ENCODE results near the gene ETDC. TPM values are rescaled to one million over a fixed set of nuclear protein-coding genes. Genes with fewer than 3 reads are reported as not detected.

ETDC gene
- total RNA-seq, 1 experiment from 2014 or later: not detected

DNA sequence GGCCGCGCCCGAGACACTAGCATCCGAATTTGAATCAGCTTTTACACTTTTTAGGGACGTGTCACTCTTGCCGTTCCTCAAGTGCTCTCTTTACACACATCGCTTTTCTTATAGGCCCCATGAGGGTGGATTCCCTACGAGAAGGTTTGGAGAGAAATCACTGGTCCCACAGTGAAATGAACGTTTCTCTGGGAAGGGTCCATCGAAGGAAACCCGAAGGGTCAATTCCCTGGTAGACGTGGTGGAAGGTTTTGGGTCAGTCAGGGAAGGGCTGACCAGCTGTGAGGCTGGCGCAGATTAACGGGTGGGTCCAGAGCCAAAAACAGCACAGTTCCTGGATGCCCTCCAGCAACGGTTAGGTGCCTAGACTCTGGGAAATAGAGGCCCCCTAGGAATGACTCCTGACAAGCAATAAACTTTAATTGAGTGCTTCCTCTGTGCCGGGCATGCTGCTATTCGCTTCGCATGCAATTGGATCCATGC lies 35.9 kb downstream of the ETDC start:
- H3K27ac ChIP-seq (ENCODE audit: low read length): peak overlapping the region; percentile 96
- peak; percentile 12 for ATAC-seq
- in situ Hi-C loops (cut with HindIII; ENCODE audit: low pct_unique_long_range_greater_than_20kb, low sequenced_read_pairs): no loop called here
- H3K4me1 ChIP-seq (ENCODE audit: control insufficient read depth, insufficient read depth, low read length): peaks cover 28% of the 10 kb centered on the region
- no peak for DNase-seq (ENCODE audit: low read depth, low spot score)
- H3K27me3 ChIP-seq (ENCODE audit: control insufficient read depth, insufficient read depth, low read length): no peaks in the 10 kb centered on the region
- H3K9me3 ChIP-seq (ENCODE audit: control insufficient read depth, insufficient read depth, low read depth, low read length): no peaks in the 10 kb centered on the region
- no TSS peak for BruUV-seq (replicated peaks)
- H3K36me3 ChIP-seq (ENCODE audit: control insufficient read depth, insufficient read depth, low read length): no peaks in the 10 kb centered on the region
- peak overlapping the region; percentile 68 to 96 for H3K4me3 ChIP-seq (ENCODE audit: low read depth in 2 of 2, low read length in 2 of 2)
- ChIA-PET CTCF (no interaction called here), POLR2A (no interaction called here)
- TF ChIP-seq POLR2AphosphoS5 (IDR thresholded peaks at IDR 0.05; ENCODE audit: low read depth, low read length) (no peak), SIN3A (IDR thresholded peaks at IDR 0.05; ENCODE audit: borderline replicate concordance, insufficient read depth, low read depth, low read length) (no peak), TCF7L2 (IDR thresholded peaks at IDR 0.05; ENCODE audit: low read depth, low read length) (no peak)
- TF ChIP-seq, protein P1, sequence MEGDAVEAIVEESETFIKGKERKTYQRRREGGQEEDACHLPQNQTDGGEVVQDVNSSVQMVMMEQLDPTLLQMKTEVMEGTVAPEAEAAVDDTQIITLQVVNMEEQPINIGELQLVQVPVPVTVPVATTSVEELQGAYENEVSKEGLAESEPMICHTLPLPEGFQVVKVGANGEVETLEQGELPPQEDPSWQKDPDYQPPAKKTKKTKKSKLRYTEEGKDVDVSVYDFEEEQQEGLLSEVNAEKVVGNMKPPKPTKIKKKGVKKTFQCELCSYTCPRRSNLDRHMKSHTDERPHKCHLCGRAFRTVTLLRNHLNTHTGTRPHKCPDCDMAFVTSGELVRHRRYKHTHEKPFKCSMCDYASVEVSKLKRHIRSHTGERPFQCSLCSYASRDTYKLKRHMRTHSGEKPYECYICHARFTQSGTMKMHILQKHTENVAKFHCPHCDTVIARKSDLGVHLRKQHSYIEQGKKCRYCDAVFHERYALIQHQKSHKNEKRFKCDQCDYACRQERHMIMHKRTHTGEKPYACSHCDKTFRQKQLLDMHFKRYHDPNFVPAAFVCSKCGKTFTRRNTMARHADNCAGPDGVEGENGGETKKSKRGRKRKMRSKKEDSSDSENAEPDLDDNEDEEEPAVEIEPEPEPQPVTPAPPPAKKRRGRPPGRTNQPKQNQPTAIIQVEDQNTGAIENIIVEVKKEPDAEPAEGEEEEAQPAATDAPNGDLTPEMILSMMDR (IDR thresholded peaks at IDR 0.05): no peak
- TF ChIP-seq, protein P2, sequence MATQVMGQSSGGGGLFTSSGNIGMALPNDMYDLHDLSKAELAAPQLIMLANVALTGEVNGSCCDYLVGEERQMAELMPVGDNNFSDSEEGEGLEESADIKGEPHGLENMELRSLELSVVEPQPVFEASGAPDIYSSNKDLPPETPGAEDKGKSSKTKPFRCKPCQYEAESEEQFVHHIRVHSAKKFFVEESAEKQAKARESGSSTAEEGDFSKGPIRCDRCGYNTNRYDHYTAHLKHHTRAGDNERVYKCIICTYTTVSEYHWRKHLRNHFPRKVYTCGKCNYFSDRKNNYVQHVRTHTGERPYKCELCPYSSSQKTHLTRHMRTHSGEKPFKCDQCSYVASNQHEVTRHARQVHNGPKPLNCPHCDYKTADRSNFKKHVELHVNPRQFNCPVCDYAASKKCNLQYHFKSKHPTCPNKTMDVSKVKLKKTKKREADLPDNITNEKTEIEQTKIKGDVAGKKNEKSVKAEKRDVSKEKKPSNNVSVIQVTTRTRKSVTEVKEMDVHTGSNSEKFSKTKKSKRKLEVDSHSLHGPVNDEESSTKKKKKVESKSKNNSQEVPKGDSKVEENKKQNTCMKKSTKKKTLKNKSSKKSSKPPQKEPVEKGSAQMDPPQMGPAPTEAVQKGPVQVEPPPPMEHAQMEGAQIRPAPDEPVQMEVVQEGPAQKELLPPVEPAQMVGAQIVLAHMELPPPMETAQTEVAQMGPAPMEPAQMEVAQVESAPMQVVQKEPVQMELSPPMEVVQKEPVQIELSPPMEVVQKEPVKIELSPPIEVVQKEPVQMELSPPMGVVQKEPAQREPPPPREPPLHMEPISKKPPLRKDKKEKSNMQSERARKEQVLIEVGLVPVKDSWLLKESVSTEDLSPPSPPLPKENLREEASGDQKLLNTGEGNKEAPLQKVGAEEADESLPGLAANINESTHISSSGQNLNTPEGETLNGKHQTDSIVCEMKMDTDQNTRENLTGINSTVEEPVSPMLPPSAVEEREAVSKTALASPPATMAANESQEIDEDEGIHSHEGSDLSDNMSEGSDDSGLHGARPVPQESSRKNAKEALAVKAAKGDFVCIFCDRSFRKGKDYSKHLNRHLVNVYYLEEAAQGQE (IDR thresholded peaks at IDR 0.05; ENCODE audit: insufficient read depth in 1 of 2, low read depth in 2 of 2, low read length in 1 of 2): no peak
- intact Hi-C loops (cut with micrococcal nuclease; ENCODE audit: unreplicated experiment): no loop called here

DNA sequence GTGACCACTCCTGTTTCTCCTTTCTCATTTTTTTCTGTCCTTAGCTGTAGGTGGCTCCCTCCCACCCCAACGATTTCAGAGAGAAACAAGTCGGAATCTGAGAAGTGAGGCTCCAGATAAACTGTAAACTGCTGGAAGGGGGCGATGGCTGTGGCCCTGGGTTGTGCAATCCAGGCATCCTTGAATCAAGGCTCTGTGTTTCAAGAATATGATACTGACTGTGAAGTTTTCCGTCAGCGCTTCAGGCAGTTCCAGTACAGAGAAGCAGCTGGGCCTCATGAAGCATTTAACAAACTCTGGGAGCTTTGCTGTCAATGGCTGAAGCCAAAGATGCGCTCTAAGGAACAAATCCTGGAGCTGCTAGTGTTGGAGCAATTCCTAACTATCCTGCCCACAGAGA lies 37.7 kb downstream of the ETDC start:
- CTCF ChIA-PET: no interaction called here
- DNase-seq (ENCODE audit: low read depth, low spot score): no peak
- intact Hi-C loops (cut with micrococcal nuclease; ENCODE audit: unreplicated experiment): no loop called here
- Histone ChIP-seq H3K9me3 (ENCODE audit: control insufficient read depth, insufficient read depth, low read depth, low read length) (no peaks in the 10 kb centered on the region), H3K36me3 (ENCODE audit: control insufficient read depth, insufficient read depth, low read length) (no peaks in the 10 kb centered on the region; the same call in 1 of the 2 replicates), H3K27ac (ENCODE audit: low read length) (no peak overlapping the region), H3K4me3 (ENCODE audit: low read depth in 2 of 2, low read length in 2 of 2) (no peak overlapping the region), H3K4me1 (ENCODE audit: control insufficient read depth, insufficient read depth, low read length) (peaks cover 13% of the 10 kb centered on the region), H3K27me3 (ENCODE audit: control insufficient read depth, insufficient read depth, low read length) (no peaks in the 10 kb centered on the region)
- POLR2A ChIA-PET: no interaction called here
- BruUV-seq (replicated peaks): no TSS peak
- in situ Hi-C loops (cut with HindIII; ENCODE audit: low pct_unique_long_range_greater_than_20kb, low sequenced_read_pairs): no loop called here
- ATAC-seq: no peak
- no peak for TF ChIP-seq TCF7L2 (IDR thresholded peaks at IDR 0.05; ENCODE audit: low read depth, low read length)

DNA sequence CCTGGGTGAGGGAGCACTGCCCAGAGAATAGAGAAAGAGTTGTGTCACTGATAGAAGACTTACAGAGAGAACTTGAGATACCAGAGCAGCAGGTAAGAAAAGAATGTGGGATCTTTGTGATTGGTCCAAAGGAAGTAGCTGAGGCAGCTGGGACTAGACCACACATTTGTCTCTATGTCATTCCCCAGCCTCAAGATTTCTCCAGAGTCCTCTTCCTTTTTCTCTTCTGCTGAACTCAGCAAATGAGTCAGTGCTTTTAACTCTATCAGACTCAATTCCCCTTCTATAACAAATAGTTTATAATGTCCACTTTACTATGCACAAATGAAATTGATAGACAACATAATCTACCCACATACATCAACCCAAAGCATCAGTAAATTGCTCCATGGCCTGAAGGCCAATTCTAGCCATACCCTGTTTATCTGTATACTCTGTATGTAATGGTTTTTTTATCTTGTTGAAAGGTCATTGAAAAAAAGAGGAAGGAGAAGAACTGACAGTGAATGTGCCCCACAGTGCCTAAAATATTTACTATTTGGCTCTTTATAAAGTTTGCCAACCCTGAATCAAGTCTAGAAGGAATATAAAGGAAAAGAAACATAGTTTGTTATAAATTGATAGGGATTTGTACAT lies 38.2 kb downstream of the ETDC start:
- H3K27ac ChIP-seq (ENCODE audit: low read length): no peak overlapping the region
- DNase-seq (ENCODE audit: low read depth, low spot score) (no peak), ATAC-seq (no peak)
- H3K9me3 ChIP-seq (ENCODE audit: control insufficient read depth, insufficient read depth, low read depth, low read length): no peaks in the 10 kb centered on the region
- POLR2A ChIA-PET: no interaction called here
- BruUV-seq (replicated peaks): no TSS peak
- intact Hi-C loops (cut with micrococcal nuclease; ENCODE audit: unreplicated experiment) (no loop called here), in situ Hi-C loops (cut with HindIII; ENCODE audit: low pct_unique_long_range_greater_than_20kb, low sequenced_read_pairs) (no loop called here)
- H3K36me3 ChIP-seq (ENCODE audit: control insufficient read depth, insufficient read depth, low read length): peaks cover 2% of the 10 kb centered on the region; the same call in 1 of the 2 replicates
- TF ChIP-seq SIN3A (IDR thresholded peaks at IDR 0.05; ENCODE audit: borderline replicate concordance, insufficient read depth, low read depth, low read length) (no peak), POLR2AphosphoS5 (IDR thresholded peaks at IDR 0.05; ENCODE audit: low read depth, low read length) (no peak), TCF7L2 (IDR thresholded peaks at IDR 0.05; ENCODE audit: low read depth, low read length) (no peak)
- TF ChIP-seq, protein P2 (IDR thresholded peaks at IDR 0.05; ENCODE audit: insufficient read depth in 1 of 2, low read depth in 2 of 2, low read length in 1 of 2): no peak
- TF ChIP-seq, protein P1 (IDR thresholded peaks at IDR 0.05): no peak
- no peaks in the 10 kb centered on the region for H3K27me3 ChIP-seq (ENCODE audit: control insufficient read depth, insufficient read depth, low read length)
- peaks cover 8% of the 10 kb centered on the region for H3K4me1 ChIP-seq (ENCODE audit: control insufficient read depth, insufficient read depth, low read length)
- CTCF ChIA-PET: no interaction called here
- H3K4me3 ChIP-seq (ENCODE audit: low read depth in 2 of 2, low read length in 2 of 2): no peak overlapping the region
